GM18519 (cell line): ENCODE data around the gene PAFAH2.

Source experiments
- ATAC-seq: cut with Tn5 transposase; IDR thresholded peaks from one replicate; pipeline ENCODE4 v1.9.1; 2021; ENCODE audit warnings: mild to moderate bottlenecking, moderate library complexity; ENCODE audit not compliant: unreplicated experiment, low FRiP score

Gene PAFAH2

GRCh38 chr1:26015358-26015757, 17.5 kb upstream of the PAFAH2 start:
- ATAC-seq, result no peak

GRCh38 chr1:26014179-26014578, 16.3 kb upstream of the PAFAH2 start:
- no peak for ATAC-seq

DNA sequence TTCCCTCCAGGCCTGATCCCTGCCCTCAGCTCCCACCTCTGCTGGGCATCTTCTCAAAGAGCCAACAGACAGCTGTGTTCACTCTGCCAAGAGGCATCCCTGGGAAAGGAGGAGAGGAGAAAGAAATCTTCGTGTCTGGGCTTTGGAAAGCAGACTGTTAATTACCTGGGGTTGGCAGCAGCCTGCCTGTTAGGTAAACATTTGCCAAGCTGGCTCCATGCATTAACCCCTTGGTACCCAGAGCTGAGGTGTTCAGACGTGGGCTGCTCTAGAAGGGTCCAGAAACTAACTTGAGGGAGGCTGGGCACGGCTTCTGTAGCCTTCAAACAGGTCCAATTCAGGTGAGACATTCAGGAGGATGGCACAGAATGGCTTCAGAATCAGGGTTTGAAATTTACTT, 15.0 kb upstream of the PAFAH2 start:
- no peak for ATAC-seq

DNA sequence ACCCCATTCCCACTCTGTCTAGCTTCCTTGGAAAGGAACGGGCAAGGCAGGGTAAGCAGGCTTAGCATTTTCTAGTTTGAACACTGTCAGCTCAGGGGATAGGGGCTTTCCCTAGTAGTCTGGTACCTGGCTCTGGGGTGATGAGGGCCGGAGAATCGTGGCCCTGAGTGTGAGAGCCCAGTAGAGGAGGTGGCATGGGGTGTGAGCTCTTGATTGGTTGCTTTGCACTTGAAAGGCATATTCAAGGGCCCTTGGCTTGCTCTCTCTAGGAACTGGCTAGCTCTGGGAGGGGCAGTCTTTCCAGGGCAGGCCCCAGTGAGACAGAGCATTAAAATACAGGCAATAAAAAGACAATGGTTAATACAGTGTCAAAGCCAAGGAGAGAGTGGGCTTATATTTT, 13.0 kb upstream of the PAFAH2 start:
- no peak for ATAC-seq

DNA sequence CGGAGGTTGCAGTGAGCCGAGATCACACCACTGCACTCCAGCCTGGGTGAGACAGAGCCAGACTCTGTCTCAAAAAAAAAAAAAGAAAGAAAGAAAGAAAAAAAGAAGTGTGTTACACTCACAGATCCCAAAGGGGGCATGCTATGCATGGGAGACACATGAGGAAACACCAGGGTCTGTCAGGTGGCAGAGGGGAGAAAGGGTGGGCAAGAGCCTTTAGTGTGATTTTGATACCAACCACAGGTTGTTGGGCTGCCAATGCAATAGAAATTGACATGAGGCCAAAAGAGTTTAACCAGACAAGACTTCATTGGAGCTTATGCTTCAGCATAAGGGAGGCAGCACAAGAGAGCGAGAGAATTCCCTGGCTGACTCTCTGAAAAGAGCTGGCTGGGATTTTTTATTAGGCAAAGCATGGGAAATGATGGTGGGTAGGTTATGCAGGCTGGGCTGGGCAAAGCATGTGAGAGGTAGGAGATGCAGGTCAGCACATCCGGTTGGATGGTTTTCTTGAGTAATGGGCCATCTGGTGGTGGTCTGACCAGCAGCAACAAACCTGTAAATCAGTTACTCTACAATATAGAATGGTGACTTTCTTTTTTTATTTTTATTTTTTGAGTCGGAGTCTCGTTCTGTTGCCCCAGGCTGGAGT, 12.1 kb upstream of the PAFAH2 start:
- no peak for ATAC-seq

GRCh38 chr1:26006710-26007109, 8.8 kb upstream of the PAFAH2 start:
- ATAC-seq, result no peak

GRCh38 chr1:26005434-26006105, 7.7 kb upstream of the PAFAH2 start:
- ATAC-seq, result no peak

- no peak for ATAC-seq
These were observed 5.9 kb upstream of the PAFAH2 start for GRCh38 chr1:26003756-26004155.

- no peak for ATAC-seq
These were observed 5.4 kb upstream of the PAFAH2 start for GRCh38 chr1:26003262-26003661.

- no peak for ATAC-seq
These were observed 1.4 kb upstream of the PAFAH2 start for GRCh38 chr1:25999041-25999800.

DNA sequence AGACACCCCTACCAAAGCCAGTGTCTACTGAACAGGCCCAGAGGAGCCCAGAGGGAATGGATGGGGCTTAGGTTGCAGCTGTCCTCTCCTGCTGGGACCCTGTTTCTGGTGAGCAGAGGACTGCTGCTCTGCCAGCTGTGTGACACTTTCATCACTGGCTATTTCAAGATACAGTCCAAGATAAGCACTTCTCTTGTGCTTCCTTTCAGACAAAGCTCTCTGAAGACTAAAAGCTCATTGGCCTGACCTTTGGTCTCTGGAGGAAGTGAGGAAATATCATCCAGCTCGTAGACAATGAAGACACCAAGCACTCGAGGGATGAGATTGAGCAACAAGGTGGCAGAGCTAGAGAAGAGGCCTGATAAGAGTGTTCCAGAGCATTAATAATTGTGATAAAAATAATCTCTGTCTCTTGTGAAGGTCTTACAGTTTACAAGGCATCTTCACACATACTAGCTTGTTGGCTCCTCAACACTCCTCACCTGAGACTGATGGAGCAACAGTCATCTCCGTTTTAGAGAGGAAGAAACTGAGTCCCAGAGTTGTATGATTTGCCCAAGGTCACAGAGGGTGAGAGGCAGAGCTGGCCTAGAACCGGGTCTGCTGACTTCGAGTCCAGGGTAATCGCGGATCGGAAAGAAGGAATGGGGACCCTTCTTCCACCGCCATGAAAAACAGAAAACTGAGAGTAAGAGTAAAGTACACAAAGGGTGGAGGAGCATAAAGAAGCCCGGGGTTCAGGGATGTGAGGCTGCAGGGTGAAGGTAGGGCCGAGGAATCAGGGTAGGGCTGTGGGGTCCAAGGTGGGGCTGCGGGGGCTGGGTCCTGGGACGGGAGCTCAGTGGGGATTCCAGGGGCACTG, 666 bp downstream of the PAFAH2 start:
- no peak for ATAC-seq

- no peak for ATAC-seq
These were observed 3.3 kb downstream of the PAFAH2 start for GRCh38 chr1:25994402-25995150.

DNA sequence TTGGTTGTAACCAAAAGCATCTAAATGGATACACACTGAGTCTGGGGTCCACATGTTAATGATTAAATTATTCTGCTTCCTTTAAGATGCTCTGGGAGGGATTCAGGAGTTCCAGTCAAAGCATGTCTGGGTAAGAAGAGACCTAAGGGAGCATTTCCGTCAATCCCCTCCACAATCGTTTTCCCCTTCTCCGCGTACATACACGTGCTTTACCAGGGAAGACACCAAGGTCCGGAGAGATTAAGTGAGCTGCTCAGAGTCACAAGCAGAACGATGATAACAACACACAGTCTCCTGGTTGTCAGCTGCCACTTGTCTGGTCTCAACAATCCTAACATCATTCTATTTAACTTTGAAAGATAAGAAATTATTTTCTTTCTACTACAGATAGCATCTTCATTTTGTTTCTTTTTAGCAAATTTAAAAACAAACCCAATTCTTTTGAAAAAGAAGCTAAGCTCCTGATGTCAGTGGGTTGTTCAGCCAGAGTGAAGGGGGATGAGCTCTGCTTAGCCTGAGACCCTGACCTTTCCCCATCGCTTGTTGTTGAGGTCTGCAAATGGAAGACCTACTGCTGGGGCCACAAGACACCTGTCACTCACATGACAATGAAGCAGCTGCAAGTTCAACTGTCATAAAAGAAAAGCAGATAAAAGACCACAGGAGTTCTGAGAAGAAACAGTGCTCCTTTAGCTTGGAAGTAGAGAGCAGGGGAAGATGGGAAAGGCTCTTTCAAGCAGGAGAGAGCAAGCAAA, 4.5 kb downstream of the PAFAH2 start:
- no peak for ATAC-seq

DNA sequence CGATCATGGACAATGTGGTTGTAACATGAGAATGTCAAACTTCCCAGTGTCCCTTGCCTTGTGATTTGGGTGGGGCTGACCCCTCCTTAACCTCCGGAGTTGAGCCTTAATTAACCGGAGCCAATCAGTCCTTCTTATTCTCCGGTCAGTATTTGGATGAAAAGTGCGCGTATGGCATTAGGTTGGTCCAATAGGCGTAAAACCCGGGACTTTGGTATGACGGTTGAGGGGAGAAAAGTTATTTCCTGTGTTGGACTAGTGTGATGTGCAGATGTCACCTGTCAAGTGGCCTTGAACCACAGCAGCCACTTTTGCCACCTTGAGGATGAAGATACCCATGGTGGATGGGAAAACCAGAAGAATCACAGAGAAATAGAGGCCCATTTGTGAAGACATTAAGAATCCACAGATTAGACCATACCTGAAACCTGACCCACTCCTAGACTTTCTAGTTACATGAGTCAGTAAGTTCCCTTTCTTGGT, 5.1 kb downstream of the PAFAH2 start:
- no peak for ATAC-seq

DNA sequence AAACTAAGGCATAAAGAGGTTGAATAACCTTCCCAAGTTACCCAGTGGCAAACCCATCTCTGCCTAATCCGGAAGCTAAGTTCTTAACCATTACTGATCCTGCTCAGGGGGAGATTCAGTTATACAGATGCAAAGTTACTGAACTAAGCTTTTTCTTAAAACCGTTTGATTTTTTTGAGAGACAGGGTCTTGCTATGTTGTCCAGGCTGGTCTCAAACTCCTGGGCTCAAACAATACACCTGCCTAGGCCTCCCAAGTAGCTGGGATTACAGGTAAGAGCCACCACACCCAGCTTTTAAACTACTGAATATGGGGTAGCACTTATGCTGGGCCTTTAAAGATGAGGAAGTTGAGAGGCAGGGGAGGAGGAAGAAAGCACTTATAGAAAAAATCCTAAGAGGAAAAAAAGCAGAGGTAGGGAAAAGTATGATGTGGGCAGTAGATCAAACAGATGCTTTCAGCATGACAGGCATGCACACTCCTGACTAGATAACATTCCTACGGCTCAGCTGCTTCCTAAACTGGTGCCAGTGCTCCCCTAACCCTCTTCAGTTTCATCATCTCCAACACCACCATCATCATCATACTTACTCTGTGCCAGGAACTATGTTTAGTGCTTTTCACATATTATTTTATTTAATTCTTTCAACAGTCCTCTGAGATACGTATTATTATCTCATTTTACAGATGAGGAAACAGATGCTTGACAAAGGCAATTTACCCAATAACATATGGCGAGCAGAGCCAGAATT, 5.8 kb downstream of the PAFAH2 start:
- no peak for ATAC-seq

- ATAC-seq, result no peak
These were observed 7.0 kb downstream of the PAFAH2 start for GRCh38 chr1:25990702-25991395.

GRCh38 chr1:25990251-25990650, 7.6 kb downstream of the PAFAH2 start:
- ATAC-seq, result no peak
